Measurements from ENCODE around the gene NUP153.

Gene NUP153

GRCh38 chr6:17610835-17611234, 95.9 kb downstream of the NUP153 start:
- TF ChIP-seq CTCF (IDR thresholded peaks at IDR 0.05; ENCODE audit: low read depth, low read length), result no peak
- H3K4me3 ChIP-seq (ENCODE audit: low read depth, low read length), result no peak overlapping the region
- DNase-seq, result no peak
- H3K27ac ChIP-seq, result no peak overlapping the region
- no peaks in the 10 kb centered on the region for H3K27me3 ChIP-seq (ENCODE audit: insufficient read depth, low read depth, severe bottlenecking)
- H3K36me3 ChIP-seq, result peaks cover 47% of the 10 kb centered on the region
- H3K9me3 ChIP-seq (ENCODE audit: severe bottlenecking), result no peaks in the 10 kb centered on the region

- TF ChIP-seq CTCF (IDR thresholded peaks at IDR 0.05; ENCODE audit: low read depth, low read length), result no peak
- Histone ChIP-seq H3K4me3 (ENCODE audit: low read depth, low read length) (no peak overlapping the region), H3K27me3 (ENCODE audit: insufficient read depth, low read depth, severe bottlenecking) (no peaks in the 10 kb centered on the region), H3K27ac (no peak overlapping the region; the same call in 1 of the 2 replicates), H3K36me3 (peaks cover 57% of the 10 kb centered on the region), H3K9me3 (ENCODE audit: severe bottlenecking) (no peaks in the 10 kb centered on the region)
- no peak for DNase-seq
Measured at GRCh38 chr6:17606606-17607005, 100.1 kb downstream of the NUP153 start.

GRCh38 chr6:17602888-17603287, 103.8 kb downstream of the NUP153 start:
- no peaks in the 10 kb centered on the region for H3K27me3 ChIP-seq (ENCODE audit: insufficient read depth, low read depth, severe bottlenecking)
- H3K27ac ChIP-seq, result no peak overlapping the region
- peaks cover 46% of the 10 kb centered on the region for H3K36me3 ChIP-seq
- H3K9me3 ChIP-seq (ENCODE audit: severe bottlenecking), result no peaks in the 10 kb centered on the region
- no peak for DNase-seq
- no peak for TF ChIP-seq CTCF (IDR thresholded peaks at IDR 0.05; ENCODE audit: low read depth, low read length)
- no peak overlapping the region for H3K4me3 ChIP-seq (ENCODE audit: low read depth, low read length)

GRCh38 chr6:17601386-17601703, 105.4 kb downstream of the NUP153 start:
- H3K9me3 ChIP-seq (ENCODE audit: severe bottlenecking), result no peaks in the 10 kb centered on the region
- H3K27ac ChIP-seq, result no peak overlapping the region
- H3K4me3 ChIP-seq (ENCODE audit: low read depth, low read length), result peak overlapping the region; percentile 79
- H3K27me3 ChIP-seq (ENCODE audit: insufficient read depth, low read depth, severe bottlenecking), result no peaks in the 10 kb centered on the region
- no peak for DNase-seq
- peaks cover 39% of the 10 kb centered on the region for H3K36me3 ChIP-seq
- TF ChIP-seq CTCF (IDR thresholded peaks at IDR 0.05; ENCODE audit: low read depth, low read length), result no peak

- DNase-seq, result peak; percentile 57
- H3K27me3 ChIP-seq (ENCODE audit: insufficient read depth, low read depth, severe bottlenecking), result no peaks in the 10 kb centered on the region
Measured at GRCh38 chr6:17600527-17601385, 106.0 kb downstream of the NUP153 start.

More at GRCh38 chr6:17600527-17601385, 106.0 kb downstream of the NUP153 start:
- Histone ChIP-seq H3K27ac (peak overlapping the region; percentile 76), H3K4me3 (ENCODE audit: low read depth, low read length) (peak overlapping the region; percentile 79), H3K36me3 (peaks cover 33% of the 10 kb centered on the region), H3K9me3 (ENCODE audit: severe bottlenecking) (no peaks in the 10 kb centered on the region)
- peak; percentile 23; the same call in 1 of the 2 replicates for TF ChIP-seq CTCF (IDR thresholded peaks at IDR 0.05; ENCODE audit: low read depth, low read length)
